NOMO-1 treated with DMSO at 0.1 percent for 48 hours (cell line): Measurements from ENCODE around the gene YY1.
A peak's percentile ranks its signal among the peaks of the same experiment; 100 is the strongest.

Source experiments
- DNase-seq: peaks from one replicate; lab custom pipeline; 2025; ENCODE audit not compliant: unreplicated experiment; lab: John Stamatoyannopoulos, UW

Gene YY1

GRCh38 chr14:100240668-100241032, 1.7 kb downstream of the YY1 start:
- no peak for DNase-seq

DNA sequence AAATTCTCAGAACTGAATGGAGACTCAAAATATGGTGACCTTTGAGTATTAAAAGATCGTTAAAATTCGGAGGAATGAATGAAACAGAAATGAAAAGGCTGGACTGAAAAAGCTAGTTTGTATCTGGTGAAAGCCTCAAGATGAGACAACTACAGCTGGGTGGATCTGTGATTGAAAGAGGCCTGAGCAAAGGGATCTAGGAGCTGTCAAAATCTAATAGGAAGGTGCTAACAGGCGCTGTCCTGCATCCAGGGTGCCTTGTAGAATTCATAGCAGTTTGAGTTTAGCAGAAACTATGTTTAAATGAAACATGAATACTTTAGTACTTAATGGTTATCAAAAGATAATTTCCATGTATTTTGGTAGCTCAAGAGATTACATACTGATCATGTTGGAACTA, 2.3 kb downstream of the YY1 start:
- peak; percentile 2 for DNase-seq

DNA sequence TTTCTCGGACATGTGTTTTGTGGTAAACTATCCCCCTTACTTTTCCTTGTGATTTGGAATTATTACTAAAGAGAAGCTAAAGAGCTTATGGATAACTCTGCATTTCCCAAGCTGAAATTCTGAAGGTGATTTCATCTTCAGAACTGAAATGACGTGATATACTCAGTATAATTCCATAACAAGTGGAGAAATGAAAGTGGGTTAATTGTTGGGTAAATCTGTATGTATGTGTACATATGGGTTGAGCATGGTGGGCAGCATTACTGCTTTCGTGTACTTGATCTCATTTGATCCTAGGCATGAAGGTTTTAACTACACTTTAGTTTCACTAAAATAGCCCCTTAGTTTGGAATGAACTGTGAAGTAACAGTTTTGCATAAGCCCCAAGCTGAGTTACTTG, 4.1 kb downstream of the YY1 start:
- DNase-seq: no peak

DNA sequence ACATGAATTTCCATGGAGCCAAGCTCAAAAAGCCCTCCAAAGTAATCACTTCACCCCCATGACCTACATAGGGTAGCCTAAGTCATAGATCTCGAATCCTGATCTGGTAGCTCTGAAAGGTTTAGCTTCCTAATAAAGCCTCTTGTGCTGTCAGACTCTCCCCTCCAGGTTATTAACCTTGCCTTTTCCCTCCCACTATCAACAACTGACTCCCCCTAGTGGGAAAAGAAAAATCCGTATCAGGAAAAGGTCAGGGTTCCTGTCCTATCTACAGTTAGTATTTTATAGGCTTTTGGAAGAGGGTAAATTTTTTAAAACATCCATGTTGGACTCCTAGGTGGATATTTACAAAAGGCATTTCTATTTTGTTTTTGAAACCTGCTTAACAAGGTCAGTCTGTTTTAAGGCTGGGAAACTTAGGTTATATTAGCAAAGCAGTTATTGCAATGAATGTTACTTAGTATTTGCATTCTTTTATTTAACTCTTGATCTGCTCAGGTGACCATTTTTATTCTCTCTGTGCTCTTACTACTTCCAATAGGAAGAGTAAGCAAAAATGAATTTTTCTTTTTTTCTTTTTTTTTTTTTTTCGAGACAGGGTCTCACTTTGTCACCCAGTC, 8.0 kb downstream of the YY1 start:
- peak; percentile 41 for DNase-seq

- no peak for DNase-seq
Observed at GRCh38 chr14:100250732-100251465, 12.0 kb downstream of the YY1 start.

DNA sequence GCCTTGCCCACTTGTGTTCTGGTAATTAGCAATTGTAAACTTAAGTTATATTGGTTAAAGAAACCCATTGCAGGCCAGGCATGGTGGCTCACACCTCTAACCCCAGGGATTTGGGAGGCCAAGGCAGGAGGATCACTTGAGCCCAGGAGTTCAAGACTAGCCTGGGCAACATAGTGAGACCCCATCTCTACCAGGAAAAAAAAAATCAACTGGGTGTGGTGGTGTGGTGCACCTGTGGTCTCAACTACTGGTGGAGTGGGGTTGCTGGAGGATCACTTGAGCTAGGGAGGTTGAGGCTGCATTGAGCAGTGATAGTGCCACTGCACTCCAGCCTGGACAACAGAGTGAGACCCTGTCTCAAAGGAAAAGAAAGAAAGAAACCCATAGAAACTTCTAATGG, 13.7 kb downstream of the YY1 start:
- no peak for DNase-seq

- DNase-seq: peak; percentile 51
Observed at GRCh38 chr14:100256339-100256895, 17.5 kb downstream of the YY1 start.

DNA sequence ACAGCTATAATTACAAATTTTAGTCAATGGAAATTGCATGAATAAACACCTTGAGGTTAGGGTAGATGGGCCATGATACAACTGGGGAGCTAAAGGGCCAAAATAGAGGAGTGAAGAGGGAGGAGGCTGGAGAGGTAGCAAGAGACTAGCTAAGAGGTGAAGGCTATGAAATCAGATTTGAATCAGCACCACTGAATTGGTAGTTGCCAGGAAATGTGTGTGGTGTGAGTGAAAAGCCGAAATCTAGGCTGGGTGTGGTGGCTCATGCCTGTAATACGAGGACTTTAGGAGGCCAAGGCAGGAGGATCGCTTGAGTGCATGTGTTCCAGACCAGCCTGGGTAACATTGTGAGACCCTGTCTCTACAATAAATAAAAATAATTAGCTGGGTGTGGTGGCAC, 22.7 kb downstream of the YY1 start:
- no peak for DNase-seq

GRCh38 chr14:100262545-100262944, 23.6 kb downstream of the YY1 start:
- DNase-seq: no peak

DNA sequence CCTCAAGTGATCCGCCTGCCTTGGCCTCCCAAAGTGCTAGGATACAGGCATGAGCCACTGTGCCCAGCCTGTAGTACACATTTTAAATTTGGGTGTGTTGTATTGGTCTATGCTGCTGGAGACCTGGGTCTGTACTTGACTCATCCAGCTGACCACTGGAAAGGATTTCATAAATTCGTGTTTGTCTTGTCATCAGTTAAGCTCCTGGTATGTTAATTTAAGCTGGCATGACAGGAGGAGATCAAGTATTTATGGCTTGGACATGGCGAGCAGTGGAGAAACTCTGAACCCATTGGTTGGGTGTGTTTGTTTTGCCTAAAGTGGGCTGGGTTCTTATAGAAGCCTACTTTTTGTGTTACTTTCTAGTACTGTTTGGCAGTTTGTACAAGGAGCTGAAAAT, 24.2 kb downstream of the YY1 start:
- no peak for DNase-seq

- no peak for DNase-seq
Observed at GRCh38 chr14:100267990-100268389, 29.0 kb downstream of the YY1 start.

DNA sequence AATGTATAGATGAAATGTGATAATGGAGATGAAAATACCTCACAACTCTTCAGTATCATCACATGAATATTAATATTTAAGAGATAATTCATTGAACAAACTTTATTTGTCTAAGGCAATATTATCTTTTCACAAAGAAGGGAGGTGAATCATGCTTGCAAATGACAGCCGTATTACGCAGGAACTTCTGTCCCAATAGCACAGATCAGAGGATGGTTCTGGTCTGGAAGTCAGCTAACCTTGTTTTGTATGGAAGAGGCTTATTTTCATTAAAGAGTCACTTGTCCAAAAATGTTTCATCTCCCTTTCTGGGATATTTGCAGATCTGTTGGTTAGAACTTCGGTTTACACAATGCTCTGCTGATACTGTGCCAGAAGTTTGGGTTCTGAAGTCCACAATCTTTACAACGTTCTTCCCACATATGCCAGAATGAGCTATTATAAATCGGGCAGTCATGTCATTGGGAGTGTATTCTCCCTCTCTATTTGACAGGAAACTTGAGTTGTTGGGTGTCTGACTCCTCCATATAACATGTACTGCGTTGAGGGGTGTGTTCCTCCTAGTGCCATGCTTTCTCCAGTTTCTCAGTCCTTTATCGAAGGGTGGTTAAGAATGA, 29.8 kb downstream of the YY1 start:
- no peak for DNase-seq

GRCh38 chr14:100271247-100271939, 32.4 kb downstream of the YY1 start:
- peak; percentile 12 for DNase-seq

DNA sequence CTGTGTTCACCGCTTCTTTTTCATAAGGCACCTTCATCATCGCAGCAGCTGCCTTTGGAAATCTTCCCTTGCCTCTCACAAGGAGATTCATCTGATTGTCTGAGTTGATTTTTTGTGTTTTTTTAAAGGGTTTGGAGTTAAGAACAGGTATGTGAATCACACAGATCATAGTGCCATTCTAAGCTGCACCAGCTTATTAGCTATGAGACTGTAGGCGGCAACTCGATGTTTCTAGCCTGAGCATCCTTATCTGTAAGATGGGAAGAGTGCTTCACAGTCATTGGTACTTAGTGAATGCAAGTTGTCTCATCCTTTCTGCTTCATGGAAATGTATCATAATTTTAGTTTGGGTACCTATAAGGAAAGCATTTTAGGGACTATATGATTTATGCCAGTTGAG, 35.3 kb downstream of the YY1 start:
- DNase-seq: no peak

GRCh38 chr14:100275214-100275613, 36.3 kb downstream of the YY1 start:
- DNase-seq: no peak

- DNase-seq: peak; percentile 68
Observed at GRCh38 chr14:100278702-100279101, 39.8 kb downstream of the YY1 start.

GRCh38 chr14:100279133-100279532, 40.2 kb downstream of the YY1 start:
- no peak for DNase-seq

- DNase-seq: no peak
Observed at GRCh38 chr14:100279563-100279962, 40.6 kb downstream of the YY1 start.

DNA sequence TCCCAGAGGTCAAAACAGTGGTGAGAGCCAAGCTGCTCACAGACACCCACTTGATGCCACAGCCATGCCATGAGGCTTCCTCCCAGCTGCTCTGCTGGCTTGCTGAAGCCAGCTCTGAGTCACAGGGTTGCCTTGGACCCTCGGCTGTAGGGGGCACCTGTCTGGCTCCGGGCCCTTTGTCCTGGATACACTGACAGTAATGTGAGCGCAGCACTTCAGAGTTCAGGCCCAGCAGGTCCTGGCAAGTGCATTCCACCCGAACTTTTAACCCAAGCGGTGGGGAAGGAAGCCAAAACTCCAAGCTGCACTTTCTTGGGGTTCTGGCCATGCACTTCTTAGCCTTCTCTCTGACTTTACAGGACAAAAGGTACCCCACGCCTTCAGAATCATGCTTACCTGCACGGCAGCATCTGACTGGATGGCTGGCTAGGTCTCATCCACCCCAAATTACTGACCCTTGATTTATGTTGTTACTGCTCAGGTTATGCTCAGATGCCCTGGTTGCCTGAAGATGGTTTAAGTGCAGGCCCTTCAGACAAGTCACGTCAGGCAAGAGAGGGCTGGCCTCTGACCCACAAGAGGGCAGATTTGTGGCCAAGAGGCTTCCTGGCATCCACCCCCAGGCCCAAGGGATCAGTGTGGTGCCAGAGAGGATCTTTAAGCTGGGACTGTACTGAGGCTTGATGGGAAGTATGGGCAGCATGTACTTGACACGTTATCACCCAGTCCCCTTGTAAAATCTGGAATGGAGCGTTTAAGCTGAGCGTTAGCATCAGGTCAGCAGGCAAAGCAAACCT, 42.5 kb downstream of the YY1 start:
- DNase-seq: no peak

- DNase-seq: no peak
Observed at GRCh38 chr14:100282083-100282350, 43.1 kb downstream of the YY1 start.

GRCh38 chr14:100282766-100283419, 43.9 kb downstream of the YY1 start:
- no peak for DNase-seq
